Measurements from ENCODE around the gene CTSZ. TPM values are rescaled to one million over a fixed set of nuclear protein-coding genes. Genes with fewer than 3 reads are reported as not detected.
A peak's percentile ranks its signal among the peaks of the same experiment; 100 is the strongest.

Gene CTSZ
- total RNA-seq, 1 experiment from 2014 or later = 113 TPM

DNA sequence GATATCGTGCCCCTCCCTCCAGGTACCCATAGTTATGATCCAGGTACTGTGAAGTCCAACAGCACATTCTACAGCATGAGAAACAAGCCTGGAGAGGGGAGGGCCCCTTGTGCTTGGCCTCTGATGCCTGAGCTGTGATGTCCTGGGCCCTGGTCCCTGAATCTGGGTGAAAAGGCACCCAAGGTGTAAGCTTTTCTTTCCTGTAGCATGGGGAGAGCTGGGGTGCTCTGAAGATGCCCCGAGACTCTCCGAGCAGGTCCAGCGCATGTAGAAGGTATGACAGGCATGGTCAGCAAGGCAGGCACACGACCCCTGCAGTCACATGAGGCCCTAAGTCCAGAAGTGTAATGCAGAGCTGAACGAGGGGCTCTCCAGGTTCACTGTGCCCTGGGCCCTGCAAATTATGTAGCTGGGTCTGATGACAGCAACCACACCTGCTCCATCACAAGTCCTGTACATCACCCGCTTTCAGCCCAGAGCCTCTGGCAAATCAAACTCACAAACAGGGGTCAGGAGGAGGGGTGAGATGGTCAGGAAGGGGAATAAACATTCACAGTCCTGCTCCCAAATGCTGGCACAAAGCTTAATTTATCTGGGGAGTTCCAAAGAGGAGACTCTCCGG, 1.8 kb upstream of the CTSZ start:
- TF ChIP-seq REST (IDR thresholded peaks at IDR 0.05; ENCODE audit: insufficient read depth in 1 of 2, low read depth in 2 of 2, low read length in 1 of 2) = no peak
- no peak for TF ChIP-seq POLR2AphosphoS5 (IDR thresholded peaks at IDR 0.05; ENCODE audit: low read depth, low read length)
- TF ChIP-seq SIN3A (IDR thresholded peaks at IDR 0.05; ENCODE audit: borderline replicate concordance, insufficient read depth, low read depth, low read length) = no peak
- TF ChIP-seq TCF7L2 (IDR thresholded peaks at IDR 0.05; ENCODE audit: low read depth, low read length) = no peak
- no peak for TF ChIP-seq CTCF (IDR thresholded peaks at IDR 0.05)
- intact Hi-C loops (cut with micrococcal nuclease; ENCODE audit: unreplicated experiment) (no loop called here), in situ Hi-C loops (cut with HindIII; ENCODE audit: low pct_unique_long_range_greater_than_20kb, low sequenced_read_pairs) (no loop called here)
- no peak for DNase-seq (ENCODE audit: low read depth, low spot score)
- ChIA-PET POLR2A (interaction anchor here (1.0 kb wide), 1 partner anchor 9 kb away, joined by 10 read pairs; no protein-coding TSS in a partner anchor), CTCF (interaction anchor here (0.5 kb wide), 1 partner anchor 46 kb away, joined by 7 read pairs; no protein-coding TSS in a partner anchor)
- ATAC-seq = no peak
- Histone ChIP-seq H3K4me1 (ENCODE audit: control insufficient read depth, insufficient read depth, low read length) (peaks cover 16% of the 10 kb centered on the region), H3K36me3 (ENCODE audit: control insufficient read depth, insufficient read depth, low read length) (no peaks in the 10 kb centered on the region), H3K9me3 (ENCODE audit: control insufficient read depth, insufficient read depth, low read depth, low read length) (no peaks in the 10 kb centered on the region), H3K4me3 (ENCODE audit: low read depth in 2 of 2, low read length in 2 of 2) (no peak overlapping the region), H3K27me3 (ENCODE audit: control insufficient read depth, insufficient read depth, low read length) (no peaks in the 10 kb centered on the region), H3K27ac (ENCODE audit: low read length) (no peak overlapping the region)
- no TSS peak for BruUV-seq (replicated peaks)

DNA sequence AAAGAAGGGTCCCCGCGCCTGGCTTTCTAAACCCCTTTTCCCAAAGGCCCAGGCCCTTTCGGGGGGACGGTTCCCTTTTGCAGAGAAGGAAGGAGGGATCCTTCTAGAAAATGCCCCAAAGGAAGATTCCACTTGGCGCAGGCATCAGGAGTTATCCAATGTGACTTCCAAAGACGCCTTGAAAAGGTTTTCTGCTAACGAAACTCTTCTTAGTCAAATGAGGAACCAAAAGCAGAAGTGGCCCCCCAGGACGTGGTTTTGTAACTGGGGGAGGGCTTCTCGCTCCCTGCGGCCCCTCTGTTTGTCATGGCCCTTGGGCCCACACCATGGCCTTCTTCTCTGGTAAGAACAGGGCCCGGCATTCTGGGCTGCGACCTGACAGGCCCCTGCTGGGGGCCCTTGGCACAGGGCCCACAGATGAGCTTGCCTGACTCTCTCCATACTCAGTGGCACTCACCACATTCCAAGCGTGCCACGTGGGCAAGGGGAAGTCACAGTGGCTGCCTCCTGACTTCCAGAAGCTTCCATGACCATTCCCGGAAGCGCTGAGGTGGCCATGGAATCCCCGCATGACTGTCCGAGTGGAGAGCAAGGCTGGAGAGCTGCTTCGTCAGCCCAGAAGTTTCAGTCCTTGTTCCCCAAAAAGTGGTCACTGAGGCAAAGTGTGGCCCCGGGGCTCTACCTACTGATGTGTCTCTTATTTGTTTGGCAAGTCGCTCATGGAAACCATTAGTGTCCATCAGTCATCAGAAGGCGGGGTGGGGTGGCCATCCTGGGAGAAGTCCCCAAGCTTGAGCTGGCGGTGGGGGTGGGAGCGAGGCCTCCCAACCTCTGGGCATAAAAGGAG, 834 bp upstream of the CTSZ start:
- in situ Hi-C loops (cut with HindIII; ENCODE audit: low pct_unique_long_range_greater_than_20kb, low sequenced_read_pairs) = no loop called here
- Histone ChIP-seq H3K4me3 (ENCODE audit: low read depth in 2 of 2, low read length in 2 of 2) (peak overlapping the region; percentile 58 to 73), H3K4me1 (ENCODE audit: control insufficient read depth, insufficient read depth, low read length) (peaks cover 16% of the 10 kb centered on the region), H3K27me3 (ENCODE audit: control insufficient read depth, insufficient read depth, low read length) (no peaks in the 10 kb centered on the region), H3K9me3 (ENCODE audit: control insufficient read depth, insufficient read depth, low read depth, low read length) (no peaks in the 10 kb centered on the region), H3K36me3 (ENCODE audit: control insufficient read depth, insufficient read depth, low read length) (no peaks in the 10 kb centered on the region), H3K27ac (ENCODE audit: low read length) (peak overlapping the region; percentile 79)
- ChIA-PET CTCF (no interaction called here), POLR2A (no interaction called here)
- DNase-seq (ENCODE audit: low read depth, low spot score) = no peak
- no peak for TF ChIP-seq CTCF (IDR thresholded peaks at IDR 0.05)
- no peak for TF ChIP-seq SIN3A (IDR thresholded peaks at IDR 0.05; ENCODE audit: borderline replicate concordance, insufficient read depth, low read depth, low read length)
- no peak for TF ChIP-seq POLR2AphosphoS5 (IDR thresholded peaks at IDR 0.05; ENCODE audit: low read depth, low read length)
- intact Hi-C loops (cut with micrococcal nuclease; ENCODE audit: unreplicated experiment) = no loop called here
- no TSS peak for BruUV-seq (replicated peaks)
- ATAC-seq = no peak

Measured in Panc1 (cell line).